ENCODE data around the gene RTP5. TPM values are rescaled to one million over a fixed set of nuclear protein-coding genes. Genes with fewer than 3 reads are reported as not detected.
A peak's percentile ranks its signal among the peaks of the same experiment; 100 is the strongest.

RTP5 gene
- polyA plus RNA-seq, 1 of the 3 experiments (the other 2 are of a cell fraction), result not detected

DNA sequence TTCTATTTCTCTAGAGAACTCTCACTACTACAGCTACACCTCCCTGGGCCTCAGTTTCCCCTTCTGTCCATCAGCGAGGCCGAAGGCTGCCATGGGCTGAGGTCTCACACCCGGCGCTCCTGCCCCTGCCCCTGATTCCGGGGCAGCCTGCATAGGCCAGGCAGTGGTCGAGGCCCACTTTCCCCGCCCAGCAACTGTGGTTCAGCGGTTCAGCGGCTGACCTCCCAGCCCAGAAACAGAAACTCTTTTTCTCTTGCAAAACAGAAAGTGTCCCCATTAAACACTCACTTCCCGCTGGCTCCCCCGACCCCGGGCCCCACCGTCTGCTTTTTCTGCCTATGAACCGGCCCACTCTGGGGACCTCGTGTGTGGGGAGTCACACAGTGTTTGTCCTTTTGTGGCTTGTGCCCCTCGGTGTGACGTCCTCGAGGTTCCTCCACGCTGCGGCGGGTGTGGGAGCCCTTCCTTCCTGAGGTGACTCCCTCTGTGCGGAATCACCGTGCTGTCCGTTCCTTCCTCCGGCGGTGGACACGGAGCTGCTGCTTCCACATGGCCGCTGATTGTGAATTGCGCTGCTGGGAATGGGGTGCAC is 26.8 kb upstream of the RTP5 start:
- Histone ChIP-seq H4K20me1 (ENCODE audit: insufficient read depth) (no peaks in the 10 kb centered on the region), H3K9me2 (no peaks in the 10 kb centered on the region), H3K4me3 (ENCODE audit: low read depth in 2 of 2, low read length in 1 of 2) (no peak overlapping the region), H3K79me2 (ENCODE audit: insufficient read depth) (no peaks in the 10 kb centered on the region), H3K27ac (ENCODE audit: low read depth in 2 of 2, low read length in 1 of 2) (no peak overlapping the region), H3F3A (replicated peaks; ENCODE audit: insufficient read depth) (no peaks in the 10 kb centered on the region), H3K9me3 (no peaks in the 10 kb centered on the region), H3K4me2 (no peak overlapping the region), H2AFZ (ENCODE audit: low read depth) (no peak overlapping the region), H3K4me1 (ENCODE audit: control insufficient read depth in 1 of 2, insufficient read depth in 2 of 2, low read depth in 1 of 2, low read length in 1 of 2) (no peaks in the 10 kb centered on the region; a peak in 1 of 4 replicates), H3K9ac (no peak overlapping the region), H3K36me3 (replicated peaks in 1 of 2; ENCODE audit: control insufficient read depth in 1 of 2, insufficient read depth in 2 of 2, low read length in 1 of 2) (no peaks in the 10 kb centered on the region), H3K27me3 (ENCODE audit: insufficient read depth) (no peaks in the 10 kb centered on the region)
- POLR2A ChIA-PET, result no interaction called here
- TF ChIP-seq, protein P1, sequence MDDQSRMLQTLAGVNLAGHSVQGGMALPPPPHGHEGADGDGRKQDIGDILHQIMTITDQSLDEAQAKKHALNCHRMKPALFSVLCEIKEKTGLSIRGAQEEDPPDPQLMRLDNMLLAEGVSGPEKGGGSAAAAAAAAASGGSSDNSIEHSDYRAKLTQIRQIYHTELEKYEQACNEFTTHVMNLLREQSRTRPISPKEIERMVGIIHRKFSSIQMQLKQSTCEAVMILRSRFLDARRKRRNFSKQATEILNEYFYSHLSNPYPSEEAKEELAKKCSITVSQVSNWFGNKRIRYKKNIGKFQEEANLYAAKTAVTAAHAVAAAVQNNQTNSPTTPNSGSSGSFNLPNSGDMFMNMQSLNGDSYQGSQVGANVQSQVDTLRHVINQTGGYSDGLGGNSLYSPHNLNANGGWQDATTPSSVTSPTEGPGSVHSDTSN (IDR thresholded peaks at IDR 0.05), result no peak
- TF ChIP-seq, protein P2, sequence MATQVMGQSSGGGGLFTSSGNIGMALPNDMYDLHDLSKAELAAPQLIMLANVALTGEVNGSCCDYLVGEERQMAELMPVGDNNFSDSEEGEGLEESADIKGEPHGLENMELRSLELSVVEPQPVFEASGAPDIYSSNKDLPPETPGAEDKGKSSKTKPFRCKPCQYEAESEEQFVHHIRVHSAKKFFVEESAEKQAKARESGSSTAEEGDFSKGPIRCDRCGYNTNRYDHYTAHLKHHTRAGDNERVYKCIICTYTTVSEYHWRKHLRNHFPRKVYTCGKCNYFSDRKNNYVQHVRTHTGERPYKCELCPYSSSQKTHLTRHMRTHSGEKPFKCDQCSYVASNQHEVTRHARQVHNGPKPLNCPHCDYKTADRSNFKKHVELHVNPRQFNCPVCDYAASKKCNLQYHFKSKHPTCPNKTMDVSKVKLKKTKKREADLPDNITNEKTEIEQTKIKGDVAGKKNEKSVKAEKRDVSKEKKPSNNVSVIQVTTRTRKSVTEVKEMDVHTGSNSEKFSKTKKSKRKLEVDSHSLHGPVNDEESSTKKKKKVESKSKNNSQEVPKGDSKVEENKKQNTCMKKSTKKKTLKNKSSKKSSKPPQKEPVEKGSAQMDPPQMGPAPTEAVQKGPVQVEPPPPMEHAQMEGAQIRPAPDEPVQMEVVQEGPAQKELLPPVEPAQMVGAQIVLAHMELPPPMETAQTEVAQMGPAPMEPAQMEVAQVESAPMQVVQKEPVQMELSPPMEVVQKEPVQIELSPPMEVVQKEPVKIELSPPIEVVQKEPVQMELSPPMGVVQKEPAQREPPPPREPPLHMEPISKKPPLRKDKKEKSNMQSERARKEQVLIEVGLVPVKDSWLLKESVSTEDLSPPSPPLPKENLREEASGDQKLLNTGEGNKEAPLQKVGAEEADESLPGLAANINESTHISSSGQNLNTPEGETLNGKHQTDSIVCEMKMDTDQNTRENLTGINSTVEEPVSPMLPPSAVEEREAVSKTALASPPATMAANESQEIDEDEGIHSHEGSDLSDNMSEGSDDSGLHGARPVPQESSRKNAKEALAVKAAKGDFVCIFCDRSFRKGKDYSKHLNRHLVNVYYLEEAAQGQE (IDR thresholded peaks at IDR 0.05; ENCODE audit: low read depth, low read length), result no peak
- TF ChIP-seq CHD2 (IDR thresholded peaks at IDR 0.05; ENCODE audit: low read length, partially characterized antibody) (no peak), JUND (IDR thresholded peaks at IDR 0.05) (no peak), EZH2phosphoT487 (IDR thresholded peaks at IDR 0.05; ENCODE audit: borderline replicate concordance, low read depth) (no peak), SMC3 (IDR thresholded peaks at IDR 0.05; ENCODE audit: low read depth, low read length) (no peak), FOXM1 (IDR thresholded peaks at IDR 0.05; ENCODE audit: low read depth) (no peak), SIN3A (IDR thresholded peaks at IDR 0.05; ENCODE audit: borderline replicate concordance, low read depth, low read length) (no peak), RAD21 (IDR thresholded peaks at IDR 0.05; ENCODE audit: low read length) (no peak), NRF1 (IDR thresholded peaks at IDR 0.05; ENCODE audit: low read depth, low read length) (no peak), YY1 (IDR thresholded peaks at IDR 0.05; ENCODE audit: low read depth) (no peak), TCF12 (IDR thresholded peaks at IDR 0.05) (no peak), FOXJ3 (CRISPR knock-in tag; IDR thresholded peaks at IDR 0.05) (no peak), RCOR1 (IDR thresholded peaks at IDR 0.05; ENCODE audit: low read length) (no peak), MEF2A (IDR thresholded peaks at IDR 0.05; ENCODE audit: borderline replicate concordance, low read depth) (no peak)
- TF ChIP-seq, protein P3, sequence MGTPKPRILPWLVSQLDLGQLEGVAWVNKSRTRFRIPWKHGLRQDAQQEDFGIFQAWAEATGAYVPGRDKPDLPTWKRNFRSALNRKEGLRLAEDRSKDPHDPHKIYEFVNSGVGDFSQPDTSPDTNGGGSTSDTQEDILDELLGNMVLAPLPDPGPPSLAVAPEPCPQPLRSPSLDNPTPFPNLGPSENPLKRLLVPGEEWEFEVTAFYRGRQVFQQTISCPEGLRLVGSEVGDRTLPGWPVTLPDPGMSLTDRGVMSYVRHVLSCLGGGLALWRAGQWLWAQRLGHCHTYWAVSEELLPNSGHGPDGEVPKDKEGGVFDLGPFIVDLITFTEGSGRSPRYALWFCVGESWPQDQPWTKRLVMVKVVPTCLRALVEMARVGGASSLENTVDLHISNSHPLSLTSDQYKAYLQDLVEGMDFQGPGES (IDR thresholded peaks at IDR 0.05; ENCODE audit: low read depth, low read length), result no peak
- TF ChIP-seq, protein P4, sequence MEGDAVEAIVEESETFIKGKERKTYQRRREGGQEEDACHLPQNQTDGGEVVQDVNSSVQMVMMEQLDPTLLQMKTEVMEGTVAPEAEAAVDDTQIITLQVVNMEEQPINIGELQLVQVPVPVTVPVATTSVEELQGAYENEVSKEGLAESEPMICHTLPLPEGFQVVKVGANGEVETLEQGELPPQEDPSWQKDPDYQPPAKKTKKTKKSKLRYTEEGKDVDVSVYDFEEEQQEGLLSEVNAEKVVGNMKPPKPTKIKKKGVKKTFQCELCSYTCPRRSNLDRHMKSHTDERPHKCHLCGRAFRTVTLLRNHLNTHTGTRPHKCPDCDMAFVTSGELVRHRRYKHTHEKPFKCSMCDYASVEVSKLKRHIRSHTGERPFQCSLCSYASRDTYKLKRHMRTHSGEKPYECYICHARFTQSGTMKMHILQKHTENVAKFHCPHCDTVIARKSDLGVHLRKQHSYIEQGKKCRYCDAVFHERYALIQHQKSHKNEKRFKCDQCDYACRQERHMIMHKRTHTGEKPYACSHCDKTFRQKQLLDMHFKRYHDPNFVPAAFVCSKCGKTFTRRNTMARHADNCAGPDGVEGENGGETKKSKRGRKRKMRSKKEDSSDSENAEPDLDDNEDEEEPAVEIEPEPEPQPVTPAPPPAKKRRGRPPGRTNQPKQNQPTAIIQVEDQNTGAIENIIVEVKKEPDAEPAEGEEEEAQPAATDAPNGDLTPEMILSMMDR (IDR thresholded peaks at IDR 0.05), result no peak
- TF ChIP-seq, protein P5, sequence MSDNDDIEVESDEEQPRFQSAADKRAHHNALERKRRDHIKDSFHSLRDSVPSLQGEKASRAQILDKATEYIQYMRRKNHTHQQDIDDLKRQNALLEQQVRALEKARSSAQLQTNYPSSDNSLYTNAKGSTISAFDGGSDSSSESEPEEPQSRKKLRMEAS (IDR thresholded peaks at IDR 0.05; ENCODE audit: low read depth), result no peak
- WGBS (ENCODE audit: low lambda C conversion rate), result 95% methylated on average over 27 of the region's 29 CpGs
- CTCF ChIA-PET, result interaction anchor here (1.3 kb wide), 1 partner anchor 17 kb away, joined by 3 read pairs; no protein-coding TSS in a partner anchor
- peak; percentile 28 for DNase-seq
